NCI-H2081 treated with DMSO at 0.1 percent for 48 hours (cell line): Measurements from ENCODE around the gene IL22RA1.
A peak's percentile ranks its signal among the peaks of the same experiment; 100 is the strongest.

ENCODE experiments used
- DNase-seq: peaks from one replicate; lab custom pipeline; 2025; lab: John Stamatoyannopoulos, UW

IL22RA1 gene

GRCh38 chr1:24167008-24167407 is 24.1 kb upstream of the IL22RA1 start:
- DNase-seq: no peak

GRCh38 chr1:24165500-24165899 is 22.6 kb upstream of the IL22RA1 start:
- no peak for DNase-seq

- no peak for DNase-seq
Observed at GRCh38 chr1:24164004-24164403, 21.1 kb upstream of the IL22RA1 start.

GRCh38 chr1:24162201-24162600 is 19.3 kb upstream of the IL22RA1 start:
- no peak for DNase-seq

- no peak for DNase-seq
Observed at GRCh38 chr1:24161270-24161669, 18.3 kb upstream of the IL22RA1 start.

- DNase-seq: no peak
Observed at GRCh38 chr1:24159366-24159765, 16.4 kb upstream of the IL22RA1 start.

- no peak for DNase-seq
Observed at GRCh38 chr1:24157918-24158481, 15.1 kb upstream of the IL22RA1 start.

- no peak for DNase-seq
Observed at GRCh38 chr1:24156542-24157260, 13.8 kb upstream of the IL22RA1 start.

GRCh38 chr1:24155011-24155782 is 12.3 kb upstream of the IL22RA1 start:
- DNase-seq: no peak

GRCh38 chr1:24154215-24154614 is 11.3 kb upstream of the IL22RA1 start:
- no peak for DNase-seq

- no peak for DNase-seq
Observed at GRCh38 chr1:24152631-24153494, 9.9 kb upstream of the IL22RA1 start.

- DNase-seq: no peak
Observed at GRCh38 chr1:24151175-24151533, 8.2 kb upstream of the IL22RA1 start.

GRCh38 chr1:24150234-24151174 is 7.6 kb upstream of the IL22RA1 start:
- peak; percentile 50 for DNase-seq

GRCh38 chr1:24149866-24150233 is 6.9 kb upstream of the IL22RA1 start:
- DNase-seq: no peak

- DNase-seq: no peak
Observed at GRCh38 chr1:24147816-24148215, 4.9 kb upstream of the IL22RA1 start.

GRCh38 chr1:24147194-24147593 is 4.3 kb upstream of the IL22RA1 start:
- DNase-seq: no peak

- DNase-seq: no peak
Observed at GRCh38 chr1:24141311-24141997, 1.5 kb downstream of the IL22RA1 start.

- DNase-seq: no peak
Observed at GRCh38 chr1:24140741-24141181, 2.2 kb downstream of the IL22RA1 start.

- DNase-seq: no peak
Observed at GRCh38 chr1:24139841-24140425, 3.0 kb downstream of the IL22RA1 start.

- no peak for DNase-seq
Observed at GRCh38 chr1:24139222-24139489, 3.8 kb downstream of the IL22RA1 start.
